ENCODE results near the gene IRAK4. TPM values are rescaled to one million over a fixed set of nuclear protein-coding genes. Genes with fewer than 3 reads are reported as not detected.

IRAK4 gene
- total and polyA plus RNA-seq, 2 donors from 2014 or later, result 10.1 to 29.7 TPM

- Histone ChIP-seq H3K27ac (ENCODE audit: low read depth in 2 of 2, low read length in 2 of 2) (no peak overlapping the region), H3K36me3 (ENCODE audit: control insufficient read depth in 2 of 3, insufficient read depth in 3 of 3, low read length in 3 of 3) (no peaks in the 10 kb centered on the region), H3K27me3 (ENCODE audit: control insufficient read depth, insufficient read depth, low read length) (no peaks in the 10 kb centered on the region), H3K4me3 (ENCODE audit: low read length in 3 of 3) (no peak overlapping the region), H3K9me3 (ENCODE audit: control insufficient read depth in 2 of 3, insufficient read depth in 1 of 3, low read length in 3 of 3) (no peaks in the 10 kb centered on the region), H3K9ac (ENCODE audit: low read length in 3 of 3) (no peak overlapping the region), H3K4me1 (ENCODE audit: control insufficient read depth in 2 of 3, insufficient read depth in 2 of 3, low read depth in 1 of 3, low read length in 3 of 3) (no peaks in the 10 kb centered on the region)
- FAIRE-seq (no peak), DNase-seq (no peak)
- TF ChIP-seq CTCF (IDR thresholded peaks at IDR 0.05; ENCODE audit: borderline replicate concordance, extremely low read depth, insufficient read depth), result no peak
- intact Hi-C loops (cut with DNase I), result no loop called here
Measured at GRCh38 chr12:43827093-43827492, 68.3 kb downstream of the IRAK4 start.

GRCh38 chr12:43832463-43833168 lies 73.9 kb downstream of the IRAK4 start:
- Histone ChIP-seq H3K36me3 (ENCODE audit: control insufficient read depth in 2 of 3, insufficient read depth in 3 of 3, low read length in 3 of 3) (no peaks in the 10 kb centered on the region), H3K27me3 (ENCODE audit: control insufficient read depth, insufficient read depth, low read length) (no peaks in the 10 kb centered on the region), H3K9me3 (ENCODE audit: control insufficient read depth in 2 of 3, insufficient read depth in 1 of 3, low read length in 3 of 3) (no peaks in the 10 kb centered on the region), H3K4me1 (ENCODE audit: control insufficient read depth in 2 of 3, insufficient read depth in 2 of 3, low read depth in 1 of 3, low read length in 3 of 3) (peaks cover 2 to 5% (median 4%) of the 10 kb centered on the region in 3 donors), H3K4me3 (ENCODE audit: low read length in 3 of 3) (no peak overlapping the region), H3K9ac (ENCODE audit: low read length in 3 of 3) (no peak overlapping the region), H3K27ac (ENCODE audit: low read depth in 2 of 2, low read length in 2 of 2) (no peak overlapping the region)
- FAIRE-seq (no peak), DNase-seq (no peak)
- TF ChIP-seq CTCF (IDR thresholded peaks at IDR 0.05; ENCODE audit: borderline replicate concordance, extremely low read depth, insufficient read depth), result no peak
- intact Hi-C loops (cut with DNase I), result no loop called here

- peak overlapping the region in 1 of 3 donors; percentile 64 for H3K9ac ChIP-seq (ENCODE audit: low read length in 3 of 3)
- DNase-seq (peak in 1 of 5 donors; percentile 55), FAIRE-seq (no peak)
- no peaks in the 10 kb centered on the region for H3K27me3 ChIP-seq (ENCODE audit: control insufficient read depth, insufficient read depth, low read length)
- TF ChIP-seq CTCF (IDR thresholded peaks at IDR 0.05; ENCODE audit: borderline replicate concordance, extremely low read depth, insufficient read depth), result no peak
- H3K9me3 ChIP-seq (ENCODE audit: control insufficient read depth in 2 of 3, insufficient read depth in 1 of 3, low read length in 3 of 3), result no peaks in the 10 kb centered on the region
- H3K4me1 ChIP-seq (ENCODE audit: control insufficient read depth in 2 of 3, insufficient read depth in 2 of 3, low read depth in 1 of 3, low read length in 3 of 3), result peaks cover 2 to 5% (median 4%) of the 10 kb centered on the region in 3 donors
- H3K4me3 ChIP-seq (ENCODE audit: low read length in 3 of 3), result peak overlapping the region; percentile 40 to 62 (median 62)
- H3K27ac ChIP-seq (ENCODE audit: low read depth in 2 of 2, low read length in 2 of 2), result peak overlapping the region; percentile 82 to 88
- intact Hi-C loops (cut with DNase I), result no loop called here
- H3K36me3 ChIP-seq (ENCODE audit: control insufficient read depth in 2 of 3, insufficient read depth in 3 of 3, low read length in 3 of 3), result no peaks in the 10 kb centered on the region
Measured at GRCh38 chr12:43835264-43835655, 76.5 kb downstream of the IRAK4 start.
